Measurements from ENCODE around the gene BABAM2. TPM values are rescaled to one million over a fixed set of nuclear protein-coding genes. Genes with fewer than 3 reads are reported as not detected.

Gene BABAM2
- total and polyA plus RNA-seq, 2 of the 4 experiments (the other 2 are of a cell fraction), result 20.9 to 23.1 TPM

DNA sequence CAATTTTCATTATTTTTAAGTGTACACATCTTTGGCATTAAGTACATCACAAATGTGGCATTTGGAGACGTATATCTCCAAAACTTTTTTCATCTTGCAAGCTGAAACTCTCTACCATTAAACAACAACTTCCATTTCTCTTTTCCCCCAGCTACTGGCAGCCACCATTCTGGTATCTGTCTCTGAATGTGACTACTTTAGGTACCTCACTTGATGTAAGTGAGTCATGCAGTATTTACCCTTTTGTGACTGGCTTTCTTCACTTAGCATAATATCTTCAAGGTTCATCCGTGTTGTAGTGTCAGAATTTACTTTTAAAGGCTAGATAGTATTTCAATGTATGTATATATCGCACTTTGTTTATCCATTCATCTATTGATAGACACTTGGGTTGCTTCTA, 17.0 kb downstream of the BABAM2 start:
- Histone ChIP-seq H3K36me3 (ENCODE audit: control insufficient read depth, insufficient read depth, low read length) (no peaks in the 10 kb centered on the region), H3K9ac (ENCODE audit: low read depth, low read length) (no peak overlapping the region), H3K79me1 (ENCODE audit: low read depth in 1 of 2, low read length in 2 of 2) (peaks cover 4 to 14% of the 10 kb centered on the region in 2 experiments; a peak in 2 of 4 replicates), H4K91ac (ENCODE audit: insufficient read depth, low read depth, low read length) (no peak overlapping the region), H3K18ac (ENCODE audit: low read depth, low read length) (no peak overlapping the region), H3K4me2 (ENCODE audit: low read depth, low read length) (no peak overlapping the region), H2AK5ac (ENCODE audit: low read depth, low read length) (no peak overlapping the region), H3K4me1 (ENCODE audit: control insufficient read depth, insufficient read depth, low read length) (no peaks in the 10 kb centered on the region; the same call in 1 of the 2 replicates), H2AFZ (replicated peaks; ENCODE audit: low read length, poor library complexity) (no peak overlapping the region), H3K9me3 (ENCODE audit: control insufficient read depth, insufficient read depth, low read length) (no peaks in the 10 kb centered on the region), H2BK120ac (ENCODE audit: low read depth, low read length) (no peak overlapping the region), H3K56ac (ENCODE audit: extremely low read depth, insufficient read depth, low read length) (no peak overlapping the region), H3K27me3 (ENCODE audit: control insufficient read depth, insufficient read depth, low read length) (no peaks in the 10 kb centered on the region), H4K5ac (ENCODE audit: low read depth, low read length) (no peak overlapping the region), H4K8ac (ENCODE audit: low read depth in 2 of 2, low read length in 2 of 2) (no peak overlapping the region), H3K9me1 (ENCODE audit: insufficient read depth, low read length) (no peaks in the 10 kb centered on the region), H4K20me1 (ENCODE audit: insufficient read depth, low read length) (no peaks in the 10 kb centered on the region), H3K4me3 (ENCODE audit: insufficient read depth, low read depth, low read length) (no peak overlapping the region), H2BK5ac (ENCODE audit: low read depth, low read length, poor library complexity, severe bottlenecking) (no peak overlapping the region), H2BK15ac (ENCODE audit: low read depth, low read length) (no peak overlapping the region), H3K27ac (ENCODE audit: insufficient read depth, low read length) (no peak overlapping the region), H3K14ac (replicated peaks; ENCODE audit: low read depth, low read length) (no peak overlapping the region), H2BK20ac (ENCODE audit: low read depth, low read length) (no peak overlapping the region), H2AK9ac (replicated peaks; ENCODE audit: low read depth, low read length, poor library complexity) (no peak overlapping the region), H3K23ac (ENCODE audit: low read depth, low read length) (no peak overlapping the region), H3K4ac (ENCODE audit: low read depth, low read length) (no peak overlapping the region)
- ATAC-seq (ENCODE audit: low read depth), result no peak
- ChIA-PET CTCF (no interaction called here), POLR2A (ENCODE audit: unreplicated experiment) (no interaction called here)
- dilution Hi-C loops (cut with HindIII; ENCODE audit: low sequenced_read_pairs, unreplicated experiment), result no loop called here
- TF ChIP-seq MXI1 (IDR thresholded peaks at IDR 0.05; ENCODE audit: borderline replicate concordance, low read depth, low read length), result no peak
- no peak for TF ChIP-seq POLR2A (IDR thresholded peaks at IDR 0.05; ENCODE audit: low read depth, low read length)
- TF ChIP-seq RFX5 (IDR thresholded peaks at IDR 0.05; ENCODE audit: low read depth, low read length), result no peak
- TF ChIP-seq, protein P1, sequence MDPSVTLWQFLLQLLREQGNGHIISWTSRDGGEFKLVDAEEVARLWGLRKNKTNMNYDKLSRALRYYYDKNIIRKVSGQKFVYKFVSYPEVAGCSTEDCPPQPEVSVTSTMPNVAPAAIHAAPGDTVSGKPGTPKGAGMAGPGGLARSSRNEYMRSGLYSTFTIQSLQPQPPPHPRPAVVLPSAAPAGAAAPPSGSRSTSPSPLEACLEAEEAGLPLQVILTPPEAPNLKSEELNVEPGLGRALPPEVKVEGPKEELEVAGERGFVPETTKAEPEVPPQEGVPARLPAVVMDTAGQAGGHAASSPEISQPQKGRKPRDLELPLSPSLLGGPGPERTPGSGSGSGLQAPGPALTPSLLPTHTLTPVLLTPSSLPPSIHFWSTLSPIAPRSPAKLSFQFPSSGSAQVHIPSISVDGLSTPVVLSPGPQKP (IDR thresholded peaks at IDR 0.05; ENCODE audit: borderline replicate concordance, low read depth, low read length), result no peak
- no peak for TF ChIP-seq FOS (IDR thresholded peaks at IDR 0.05; ENCODE audit: low read depth, low read length)
- TF ChIP-seq CHD1 (IDR thresholded peaks at IDR 0.05; ENCODE audit: low read depth, low read length), result no peak
- no peak for TF ChIP-seq SMC3 (IDR thresholded peaks at IDR 0.05; ENCODE audit: low read depth, low read length)
- WGBS, 2 experiments (ENCODE audit: extremely low coverage in 2 of 2, insufficient read length in 1 of 2), result no CpG with 5 or more reads among the region's 3 CpGs
- BruUV-seq (replicated peaks), result no TSS peak
- in situ Hi-C loops (cut with MboI; ENCODE audit: low sequenced_read_pairs), result no loop called here
- peak; percentile 23 for DNase-seq
- intact Hi-C loops (cut with micrococcal nuclease), result no loop called here
